ENCODE data around the gene HSD3B7. TPM values are rescaled to one million over a fixed set of nuclear protein-coding genes. Genes with fewer than 3 reads are reported as not detected.

HSD3B7 gene
- total RNA-seq, 4 donors from 2014 or later, result 14.9 to 42.9 (median 22.5) TPM

GRCh38 chr16:30987581-30988190 is 2.7 kb downstream of the HSD3B7 start:
- Histone ChIP-seq H3K27me3 (no peaks in the 10 kb centered on the region), H3K36me3 (peaks cover 0 to 52% (median 0%) of the 10 kb centered on the region in 3 donors), H3K9me3 (no peaks in the 10 kb centered on the region), H3K4me1 (peaks cover 0 to 29% (median 11%) of the 10 kb centered on the region in 4 donors), H3K4me3 (no peak overlapping the region), H3K27ac (no peak overlapping the region)
- DNase-seq (ENCODE audit: low spot score in 2 of 2), result no peak
- TF ChIP-seq EP300 (IDR thresholded peaks at IDR 0.05), result no peak
- no peak for TF ChIP-seq CTCF (IDR thresholded peaks at IDR 0.05)
- TF ChIP-seq POLR2A (IDR thresholded peaks at IDR 0.05), result no peak
- 92 to 100% methylated on average over 18 to 27 of the region's 30 CpGs for WGBS, 2 donors

- Histone ChIP-seq H3K4me3 (no peak overlapping the region), H3K4me1 (peaks cover 0 to 22% (median 11%) of the 10 kb centered on the region in 4 donors), H3K27me3 (no peaks in the 10 kb centered on the region), H3K27ac (no peak overlapping the region), H3K9me3 (no peaks in the 10 kb centered on the region), H3K36me3 (peaks cover 0 to 33% (median 0%) of the 10 kb centered on the region in 3 donors)
- TF ChIP-seq EP300 (IDR thresholded peaks at IDR 0.05) (no peak), POLR2A (IDR thresholded peaks at IDR 0.05) (no peak), CTCF (IDR thresholded peaks at IDR 0.05) (no peak)
- no peak for DNase-seq (ENCODE audit: low spot score in 2 of 2)
- 80 to 85% methylated on average over 23 of the region's 23 CpGs for WGBS, 2 donors
Measured at GRCh38 chr16:30989469-30990047, 4.6 kb downstream of the HSD3B7 start.

- H3K36me3 ChIP-seq, result peaks cover 0 to 30% (median 0%) of the 10 kb centered on the region in 3 donors
- TF ChIP-seq EP300 (IDR thresholded peaks at IDR 0.05) (no peak), POLR2A (IDR thresholded peaks at IDR 0.05) (no peak), CTCF (IDR thresholded peaks at IDR 0.05) (no peak)
- no peak overlapping the region for H3K27ac ChIP-seq
- H3K9me3 ChIP-seq, result no peaks in the 10 kb centered on the region
- peaks cover 0 to 17% (median 8%) of the 10 kb centered on the region in 4 donors for H3K4me1 ChIP-seq
- WGBS, 2 donors, result 40 to 56% methylated on average over 1 to 8 of the region's 12 CpGs
- DNase-seq (ENCODE audit: low spot score in 2 of 2), result no peak
- H3K27me3 ChIP-seq, result no peaks in the 10 kb centered on the region
- no peak overlapping the region for H3K4me3 ChIP-seq
Measured at GRCh38 chr16:30990105-30990504, 5.1 kb downstream of the HSD3B7 start.

DNA sequence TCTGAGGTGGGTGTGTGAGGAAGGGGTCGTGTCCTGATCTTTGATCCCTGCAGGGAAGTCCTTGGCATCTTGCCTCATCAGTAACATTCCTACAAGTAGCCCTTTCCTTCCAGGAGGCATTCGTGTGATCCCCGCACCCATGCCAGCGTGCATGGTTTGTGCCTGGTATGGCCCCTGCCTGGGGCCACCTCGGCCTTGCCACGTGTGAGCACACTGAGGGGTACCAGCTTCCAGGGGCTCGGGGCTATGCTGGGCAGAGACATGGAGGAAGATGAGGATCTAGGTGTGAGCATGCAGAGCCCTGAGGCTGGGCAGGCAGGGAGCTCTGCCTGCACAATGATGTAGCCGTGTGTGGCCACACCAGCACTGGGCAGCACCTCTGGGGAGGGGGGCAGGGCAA is 6.0 kb downstream of the HSD3B7 start:
- Histone ChIP-seq H3K4me1 (peaks cover 0 to 7% (median 1%) of the 10 kb centered on the region in 4 donors), H3K4me3 (no peak overlapping the region), H3K27ac (no peak overlapping the region), H3K9me3 (no peaks in the 10 kb centered on the region), H3K27me3 (no peaks in the 10 kb centered on the region), H3K36me3 (peaks cover 0 to 30% (median 0%) of the 10 kb centered on the region in 3 donors)
- DNase-seq (ENCODE audit: low spot score in 2 of 2), result no peak
- TF ChIP-seq EP300 (IDR thresholded peaks at IDR 0.05), result no peak
- no peak for TF ChIP-seq POLR2A (IDR thresholded peaks at IDR 0.05)
- TF ChIP-seq CTCF (IDR thresholded peaks at IDR 0.05), result no peak
- 78 to 85% methylated on average over 7 to 8 of the region's 8 CpGs for WGBS, 2 donors

DNA sequence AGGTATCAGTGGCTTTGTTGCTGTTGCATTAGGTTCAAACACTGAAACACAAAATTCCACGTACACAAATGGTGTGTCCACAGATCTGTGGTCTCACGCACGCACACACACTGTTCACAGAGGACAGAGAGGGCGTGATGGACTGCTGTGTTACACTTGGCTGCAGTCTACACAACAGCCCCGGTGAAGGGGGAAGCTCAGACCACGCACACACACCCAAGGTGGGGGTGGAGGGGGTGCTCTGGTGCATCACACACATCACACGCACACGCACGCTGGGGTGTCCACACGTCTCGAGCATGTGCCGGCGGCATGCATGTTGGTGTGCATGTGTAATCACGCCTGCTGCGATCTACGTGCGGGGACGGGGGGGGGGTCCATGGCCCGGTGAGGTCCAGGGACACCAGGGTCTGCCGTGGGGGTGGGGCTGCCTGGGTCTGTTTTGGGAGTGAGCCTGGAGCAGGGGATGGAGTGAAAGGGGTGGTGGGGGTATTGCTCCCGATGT is 7.3 kb downstream of the HSD3B7 start:
- DNase-seq (ENCODE audit: low spot score in 2 of 2), result no peak
- H3K36me3 ChIP-seq, result peaks cover 0 to 18% (median 0%) of the 10 kb centered on the region in 3 donors
- H3K4me1 ChIP-seq, result peaks cover 0 to 12% (median under 1%) of the 10 kb centered on the region in 4 donors
- H3K27me3 ChIP-seq, result no peaks in the 10 kb centered on the region
- H3K27ac ChIP-seq, result no peak overlapping the region
- H3K9me3 ChIP-seq, result no peaks in the 10 kb centered on the region
- no peak overlapping the region for H3K4me3 ChIP-seq
- TF ChIP-seq EP300 (IDR thresholded peaks at IDR 0.05) (no peak), CTCF (IDR thresholded peaks at IDR 0.05) (no peak), POLR2A (IDR thresholded peaks at IDR 0.05) (no peak)
- 84 to 87% methylated on average over 16 to 19 of the region's 21 CpGs for WGBS, 2 donors
